ENCODE results near the gene ACOT7.

DNA sequence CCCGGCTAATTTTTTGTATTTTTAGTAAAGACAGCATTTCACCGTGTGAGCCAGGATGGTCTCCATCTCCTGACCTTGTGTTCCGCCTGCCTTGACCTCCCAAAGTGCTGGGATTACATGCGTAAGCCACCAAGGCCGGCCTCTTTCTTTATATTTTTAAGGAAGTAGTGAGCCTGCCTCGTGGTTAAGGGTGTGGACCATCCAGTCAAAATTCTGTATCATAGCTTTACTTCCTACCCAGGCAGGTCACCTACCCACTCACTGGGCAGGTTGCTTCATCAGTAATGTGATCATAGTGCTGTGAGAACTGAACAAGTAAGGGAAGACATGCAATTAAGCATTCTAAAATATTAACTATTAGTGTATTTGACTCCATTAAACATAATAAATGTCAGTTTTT, 8.1 kb upstream of the ACOT7 start:
- TF ChIP-seq, protein P1, sequence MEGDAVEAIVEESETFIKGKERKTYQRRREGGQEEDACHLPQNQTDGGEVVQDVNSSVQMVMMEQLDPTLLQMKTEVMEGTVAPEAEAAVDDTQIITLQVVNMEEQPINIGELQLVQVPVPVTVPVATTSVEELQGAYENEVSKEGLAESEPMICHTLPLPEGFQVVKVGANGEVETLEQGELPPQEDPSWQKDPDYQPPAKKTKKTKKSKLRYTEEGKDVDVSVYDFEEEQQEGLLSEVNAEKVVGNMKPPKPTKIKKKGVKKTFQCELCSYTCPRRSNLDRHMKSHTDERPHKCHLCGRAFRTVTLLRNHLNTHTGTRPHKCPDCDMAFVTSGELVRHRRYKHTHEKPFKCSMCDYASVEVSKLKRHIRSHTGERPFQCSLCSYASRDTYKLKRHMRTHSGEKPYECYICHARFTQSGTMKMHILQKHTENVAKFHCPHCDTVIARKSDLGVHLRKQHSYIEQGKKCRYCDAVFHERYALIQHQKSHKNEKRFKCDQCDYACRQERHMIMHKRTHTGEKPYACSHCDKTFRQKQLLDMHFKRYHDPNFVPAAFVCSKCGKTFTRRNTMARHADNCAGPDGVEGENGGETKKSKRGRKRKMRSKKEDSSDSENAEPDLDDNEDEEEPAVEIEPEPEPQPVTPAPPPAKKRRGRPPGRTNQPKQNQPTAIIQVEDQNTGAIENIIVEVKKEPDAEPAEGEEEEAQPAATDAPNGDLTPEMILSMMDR (IDR thresholded peaks at IDR 0.05), result no peak
- TF ChIP-seq, protein P2, sequence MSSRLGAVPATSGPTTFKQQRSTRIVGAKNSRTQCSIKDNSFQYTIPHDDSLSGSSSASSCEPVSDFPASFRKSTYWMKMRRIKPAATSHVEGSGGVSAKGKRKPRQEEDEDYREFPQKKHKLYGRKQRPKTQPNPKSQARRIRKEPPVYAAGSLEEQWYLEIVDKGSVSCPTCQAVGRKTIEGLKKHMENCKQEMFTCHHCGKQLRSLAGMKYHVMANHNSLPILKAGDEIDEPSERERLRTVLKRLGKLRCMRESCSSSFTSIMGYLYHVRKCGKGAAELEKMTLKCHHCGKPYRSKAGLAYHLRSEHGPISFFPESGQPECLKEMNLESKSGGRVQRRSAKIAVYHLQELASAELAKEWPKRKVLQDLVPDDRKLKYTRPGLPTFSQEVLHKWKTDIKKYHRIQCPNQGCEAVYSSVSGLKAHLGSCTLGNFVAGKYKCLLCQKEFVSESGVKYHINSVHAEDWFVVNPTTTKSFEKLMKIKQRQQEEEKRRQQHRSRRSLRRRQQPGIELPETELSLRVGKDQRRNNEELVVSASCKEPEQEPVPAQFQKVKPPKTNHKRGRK (CRISPR knock-in tag; IDR thresholded peaks at IDR 0.05; ENCODE audit: borderline replicate concordance), result no peak
- TF ChIP-seq ZBTB21 (CRISPR knock-in tag; IDR thresholded peaks at IDR 0.05; ENCODE audit: borderline replicate concordance) (no peak), ZNF671 (CRISPR knock-in tag; IDR thresholded peaks at IDR 0.05) (no peak), ZNF396 (CRISPR knock-in tag; IDR thresholded peaks at IDR 0.05; ENCODE audit: borderline replicate concordance) (no peak), SMAD4 (CRISPR knock-in tag; IDR thresholded peaks at IDR 0.05) (no peak), IRF2 (CRISPR knock-in tag; IDR thresholded peaks at IDR 0.05; ENCODE audit: borderline replicate concordance, low read depth) (no peak), NR2C2 (CRISPR knock-in tag; IDR thresholded peaks at IDR 0.05) (no peak), JUN (CRISPR knock-in tag; IDR thresholded peaks at IDR 0.05) (no peak)
- TF ChIP-seq, protein P3, sequence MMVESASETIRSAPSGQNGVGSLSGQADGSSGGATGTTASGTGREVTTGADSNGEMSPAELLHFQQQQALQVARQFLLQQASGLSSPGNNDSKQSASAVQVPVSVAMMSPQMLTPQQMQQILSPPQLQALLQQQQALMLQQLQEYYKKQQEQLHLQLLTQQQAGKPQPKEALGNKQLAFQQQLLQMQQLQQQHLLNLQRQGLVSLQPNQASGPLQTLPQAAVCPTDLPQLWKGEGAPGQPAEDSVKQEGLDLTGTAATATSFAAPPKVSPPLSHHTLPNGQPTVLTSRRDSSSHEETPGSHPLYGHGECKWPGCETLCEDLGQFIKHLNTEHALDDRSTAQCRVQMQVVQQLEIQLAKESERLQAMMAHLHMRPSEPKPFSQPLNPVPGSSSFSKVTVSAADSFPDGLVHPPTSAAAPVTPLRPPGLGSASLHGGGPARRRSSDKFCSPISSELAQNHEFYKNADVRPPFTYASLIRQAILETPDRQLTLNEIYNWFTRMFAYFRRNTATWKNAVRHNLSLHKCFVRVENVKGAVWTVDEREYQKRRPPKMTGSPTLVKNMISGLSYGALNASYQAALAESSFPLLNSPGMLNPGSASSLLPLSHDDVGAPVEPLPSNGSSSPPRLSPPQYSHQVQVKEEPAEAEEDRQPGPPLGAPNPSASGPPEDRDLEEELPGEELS (CRISPR knock-in tag; IDR thresholded peaks at IDR 0.05), result no peak
- TF ChIP-seq, protein P4, sequence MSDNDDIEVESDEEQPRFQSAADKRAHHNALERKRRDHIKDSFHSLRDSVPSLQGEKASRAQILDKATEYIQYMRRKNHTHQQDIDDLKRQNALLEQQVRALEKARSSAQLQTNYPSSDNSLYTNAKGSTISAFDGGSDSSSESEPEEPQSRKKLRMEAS (CRISPR knock-in tag; IDR thresholded peaks at IDR 0.05), result no peak
- TF ChIP-seq, protein P5, sequence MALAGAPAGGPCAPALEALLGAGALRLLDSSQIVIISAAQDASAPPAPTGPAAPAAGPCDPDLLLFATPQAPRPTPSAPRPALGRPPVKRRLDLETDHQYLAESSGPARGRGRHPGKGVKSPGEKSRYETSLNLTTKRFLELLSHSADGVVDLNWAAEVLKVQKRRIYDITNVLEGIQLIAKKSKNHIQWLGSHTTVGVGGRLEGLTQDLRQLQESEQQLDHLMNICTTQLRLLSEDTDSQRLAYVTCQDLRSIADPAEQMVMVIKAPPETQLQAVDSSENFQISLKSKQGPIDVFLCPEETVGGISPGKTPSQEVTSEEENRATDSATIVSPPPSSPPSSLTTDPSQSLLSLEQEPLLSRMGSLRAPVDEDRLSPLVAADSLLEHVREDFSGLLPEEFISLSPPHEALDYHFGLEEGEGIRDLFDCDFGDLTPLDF (CRISPR knock-in tag; IDR thresholded peaks at IDR 0.05), result no peak
- TF ChIP-seq, protein P6, sequence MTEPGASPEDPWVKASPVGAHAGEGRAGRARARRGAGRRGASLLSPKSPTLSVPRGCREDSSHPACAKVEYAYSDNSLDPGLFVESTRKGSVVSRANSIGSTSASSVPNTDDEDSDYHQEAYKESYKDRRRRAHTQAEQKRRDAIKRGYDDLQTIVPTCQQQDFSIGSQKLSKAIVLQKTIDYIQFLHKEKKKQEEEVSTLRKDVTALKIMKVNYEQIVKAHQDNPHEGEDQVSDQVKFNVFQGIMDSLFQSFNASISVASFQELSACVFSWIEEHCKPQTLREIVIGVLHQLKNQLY (CRISPR knock-in tag; IDR thresholded peaks at IDR 0.05), result no peak
